Hypothalamus (tissue), 51 donors: ENCODE measurements around the gene CFP.

Source experiments
- DNase-seq, 51 donors: peaks; one replicate each; lab custom pipeline; 2025; lab: John Stamatoyannopoulos, UW

Gene CFP

DNA sequence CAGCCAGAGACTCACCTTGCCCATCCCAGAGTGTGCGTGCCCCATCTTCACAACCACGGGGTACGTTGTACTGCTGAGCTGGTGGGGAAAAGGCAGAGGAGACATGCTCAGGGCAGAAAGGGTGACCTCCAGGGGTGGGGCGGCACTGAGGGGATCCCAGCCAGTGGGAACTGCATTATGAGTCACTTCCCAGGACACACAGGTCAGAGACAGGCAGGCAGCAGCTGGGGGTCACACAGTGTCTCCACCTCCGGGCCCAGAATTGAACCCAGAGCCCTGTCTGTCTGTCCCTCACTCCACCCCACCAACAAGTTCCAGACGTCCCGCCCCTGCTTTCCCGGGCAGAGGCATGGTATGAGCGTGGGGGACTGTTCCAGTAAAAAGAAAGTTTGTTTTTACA, 52.3 kb downstream of the CFP start:
- no peak for DNase-seq

GRCh38 chrX:47576021-47576898, 53.5 kb downstream of the CFP start:
- DNase-seq, result no peak

DNA sequence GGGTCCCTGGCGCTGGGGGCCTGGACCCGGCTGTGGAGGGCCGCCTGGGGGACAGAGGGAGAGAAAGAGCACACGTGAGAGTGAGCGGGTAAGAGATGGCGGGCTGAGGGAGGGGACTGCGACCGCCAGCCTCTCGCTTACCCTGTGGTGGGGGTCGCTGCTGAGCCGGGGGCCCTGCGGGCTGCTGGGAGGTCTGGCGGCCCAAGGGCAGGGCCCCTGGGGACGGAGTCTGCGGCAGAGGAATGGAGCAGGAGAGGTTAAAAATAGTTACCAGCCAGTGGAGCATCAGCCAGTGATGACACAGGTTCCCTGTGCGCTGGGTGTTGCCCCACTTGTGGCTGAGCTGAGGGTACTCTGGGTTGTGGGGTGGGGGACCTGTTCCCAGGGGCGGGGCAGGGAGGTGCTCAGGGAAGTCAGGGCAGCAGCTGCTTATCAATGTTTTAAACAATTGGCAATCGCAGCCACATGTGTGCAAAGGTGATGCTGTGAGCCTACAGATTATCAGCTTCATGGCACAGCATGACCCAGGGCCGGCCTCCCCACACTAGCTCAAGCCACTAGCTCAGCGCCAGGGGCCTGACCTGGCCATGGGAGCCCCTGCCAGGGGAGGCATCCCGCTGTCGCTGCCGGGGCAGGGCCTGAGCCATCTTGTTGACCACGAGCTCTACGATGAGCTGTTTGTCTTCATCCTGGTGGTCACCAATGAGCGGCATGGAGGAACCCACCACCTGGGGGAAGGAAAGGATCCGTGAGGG, 55.0 kb downstream of the CFP start:
- no peak for DNase-seq

DNA sequence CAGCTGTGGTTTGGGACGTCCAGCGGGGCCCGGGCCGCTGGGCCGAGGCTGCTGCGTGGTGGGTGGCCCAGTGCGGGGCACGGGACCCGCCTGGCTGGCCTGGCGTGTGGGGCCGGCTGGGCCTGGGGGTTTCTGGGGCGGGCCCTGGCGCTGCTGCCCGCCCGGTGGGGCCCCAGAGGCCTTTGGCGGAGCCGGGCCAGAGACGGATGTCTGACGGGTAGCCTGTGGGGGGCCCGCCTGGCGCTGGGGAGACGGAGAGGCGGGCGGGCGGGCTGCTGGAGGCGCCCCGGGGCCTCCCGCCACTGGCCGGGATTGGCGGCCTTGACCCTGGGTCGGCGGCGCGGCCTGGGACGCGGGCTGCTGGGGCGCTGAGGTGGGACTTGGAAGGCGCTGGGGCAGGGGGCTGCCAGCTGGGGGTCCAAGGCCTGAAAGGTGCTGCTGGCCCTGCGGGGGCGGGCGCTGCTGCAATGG, 55.6 kb downstream of the CFP start:
- DNase-seq, result no peak

- no peak for DNase-seq
Observed at GRCh38 chrX:47573341-47574075, 56.2 kb downstream of the CFP start.
